DND-41 (cell line): Measurements from ENCODE around the gene TBC1D19.

Experiments used
- EZH2 ChIP-seq: IDR thresholded peaks from 3 replicates; pipeline ENCODE4 v1.6.1; 2012; ENCODE audit warnings: borderline replicate concordance, low read depth, mild to moderate bottlenecking, moderate library complexity, low read length, inconsistent platforms; ENCODE audit not compliant: severe bottlenecking
- TF ChIP-seq, protein P1 (sequence below): IDR thresholded peaks from 2 replicates; pipeline ENCODE4 v1.5.1; 2012; ENCODE audit warnings: borderline replicate concordance, low read length, moderate library complexity, mild to moderate bottlenecking; ENCODE audit not compliant: poor library complexity, severe bottlenecking; ENCODE audit errors: extremely low read depth

- TF ChIP-seq EZH2, result no peak
- TF ChIP-seq, protein P1, sequence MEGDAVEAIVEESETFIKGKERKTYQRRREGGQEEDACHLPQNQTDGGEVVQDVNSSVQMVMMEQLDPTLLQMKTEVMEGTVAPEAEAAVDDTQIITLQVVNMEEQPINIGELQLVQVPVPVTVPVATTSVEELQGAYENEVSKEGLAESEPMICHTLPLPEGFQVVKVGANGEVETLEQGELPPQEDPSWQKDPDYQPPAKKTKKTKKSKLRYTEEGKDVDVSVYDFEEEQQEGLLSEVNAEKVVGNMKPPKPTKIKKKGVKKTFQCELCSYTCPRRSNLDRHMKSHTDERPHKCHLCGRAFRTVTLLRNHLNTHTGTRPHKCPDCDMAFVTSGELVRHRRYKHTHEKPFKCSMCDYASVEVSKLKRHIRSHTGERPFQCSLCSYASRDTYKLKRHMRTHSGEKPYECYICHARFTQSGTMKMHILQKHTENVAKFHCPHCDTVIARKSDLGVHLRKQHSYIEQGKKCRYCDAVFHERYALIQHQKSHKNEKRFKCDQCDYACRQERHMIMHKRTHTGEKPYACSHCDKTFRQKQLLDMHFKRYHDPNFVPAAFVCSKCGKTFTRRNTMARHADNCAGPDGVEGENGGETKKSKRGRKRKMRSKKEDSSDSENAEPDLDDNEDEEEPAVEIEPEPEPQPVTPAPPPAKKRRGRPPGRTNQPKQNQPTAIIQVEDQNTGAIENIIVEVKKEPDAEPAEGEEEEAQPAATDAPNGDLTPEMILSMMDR, result no peak
These were observed 841 bp downstream of the TBC1D19 start for GRCh38 chr4:26584725-26585124.
